SK-N-SH (cell line): ENCODE measurements around the gene PRKG1.

Experiments
- CTCF ChIP-seq: fragments of 200-600 bp; sonication (generic); IDR thresholded peaks from 2 replicates; pipeline ENCODE4 v1.6.1; 2017; ENCODE audit warnings: antibody characterized with exemption, mild to moderate bottlenecking, moderate library complexity
- EP300 ChIP-seq, 2 experiments: IDR thresholded peaks; 2 replicates each; pipeline versions ENCODE4 v1.4.0 to v1.6.1; 2012; ENCODE audit warnings: borderline replicate concordance in 1 of 2, low read depth in 1 of 2, low read length in 1 of 2
- GABPA ChIP-seq: IDR thresholded peaks from 2 replicates; pipeline ENCODE4 v1.4.0; 2012; ENCODE audit warnings: low read depth, mild to moderate bottlenecking
- POLR2AphosphoS5 ChIP-seq: IDR thresholded peaks from 2 replicates; pipeline ENCODE4 v1.6.1; 2012; ENCODE audit warnings: low read depth, low read length
- RAD21 ChIP-seq: IDR thresholded peaks from 2 replicates; pipeline ENCODE4 v1.6.1; 2012; ENCODE audit warnings: mild to moderate bottlenecking, low read length
- REST ChIP-seq: IDR thresholded peaks from 2 replicates; pipeline ENCODE4 v1.6.1; 2012; ENCODE audit warnings: mild to moderate bottlenecking, low read depth, low read length, moderate library complexity
- RFX5 ChIP-seq: IDR thresholded peaks from 2 replicates; pipeline ENCODE4 v1.6.1; 2012; ENCODE audit warnings: mild to moderate bottlenecking, improper control_type of control experiment, low read length
- RXRA ChIP-seq: IDR thresholded peaks from 2 replicates; pipeline ENCODE4 v1.4.0; 2012; ENCODE audit warnings: low read depth, mild to moderate bottlenecking, borderline replicate concordance
- SIN3A ChIP-seq: IDR thresholded peaks from 2 replicates; pipeline ENCODE4 v1.6.1; 2012; ENCODE audit warnings: low read depth, mild to moderate bottlenecking, low read length, moderate library complexity, borderline replicate concordance
- SMC3 ChIP-seq: IDR thresholded peaks from 2 replicates; pipeline ENCODE4 v1.6.1; 2012; ENCODE audit warnings: low read depth, low read length, improper control_type of control experiment
- TAF1 ChIP-seq: IDR thresholded peaks from 2 replicates; pipeline ENCODE4 v1.6.1; 2012; ENCODE audit warnings: low read depth, mild to moderate bottlenecking, low read length, moderate library complexity, borderline replicate concordance
- YY1 ChIP-seq: IDR thresholded peaks from 2 replicates; pipeline ENCODE4 v1.4.0; 2012; ENCODE audit warnings: low read depth, mild to moderate bottlenecking
- TF ChIP-seq, protein P1 (sequence below): fragments of 150-350 bp; IDR thresholded peaks from 2 replicates; pipeline ENCODE4 v1.6.1; 2017; ENCODE audit warnings: antibody characterized with exemption, low read length, low read depth, borderline replicate concordance

DNA sequence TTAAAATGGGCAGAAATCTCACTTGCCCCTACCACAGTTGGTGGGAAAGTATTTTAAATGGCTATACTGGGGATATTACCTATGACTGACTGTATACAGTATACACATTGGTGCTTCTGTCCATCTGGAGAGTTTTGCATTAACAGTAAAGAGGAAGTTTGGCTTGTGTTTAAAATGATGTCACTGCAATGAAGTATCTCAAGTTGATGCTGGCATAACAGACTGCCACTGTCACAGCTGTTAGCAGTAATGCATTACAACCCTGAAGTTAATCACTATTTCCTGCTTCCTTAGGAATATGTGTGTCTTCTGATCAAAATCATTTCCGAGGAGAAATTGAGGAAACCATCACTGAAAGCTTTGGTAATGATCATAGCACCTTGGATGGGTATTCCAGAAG lies 1241.7 kb downstream of the PRKG1 start:
- no peak for TF ChIP-seq CTCF
- TF ChIP-seq REST: no peak
- TF ChIP-seq RAD21: no peak
- TF ChIP-seq SMC3: no peak
- TF ChIP-seq, protein P1, sequence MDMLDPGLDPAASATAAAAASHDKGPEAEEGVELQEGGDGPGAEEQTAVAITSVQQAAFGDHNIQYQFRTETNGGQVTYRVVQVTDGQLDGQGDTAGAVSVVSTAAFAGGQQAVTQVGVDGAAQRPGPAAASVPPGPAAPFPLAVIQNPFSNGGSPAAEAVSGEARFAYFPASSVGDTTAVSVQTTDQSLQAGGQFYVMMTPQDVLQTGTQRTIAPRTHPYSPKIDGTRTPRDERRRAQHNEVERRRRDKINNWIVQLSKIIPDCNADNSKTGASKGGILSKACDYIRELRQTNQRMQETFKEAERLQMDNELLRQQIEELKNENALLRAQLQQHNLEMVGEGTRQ: no peak
- no peak for TF ChIP-seq SIN3A
- TF ChIP-seq POLR2AphosphoS5: 0 out of 2 replicates have a peak, but pooled peaks have one; percentile 25
- TF ChIP-seq GABPA: no peak
- TF ChIP-seq TAF1: no peak
- no peak for TF ChIP-seq YY1
- TF ChIP-seq EP300 (IDR thresholded peaks at IDR 0.05; ENCODE audit: borderline replicate concordance in 1 of 2, low read depth in 1 of 2, low read length in 1 of 2): no peak
- TF ChIP-seq RFX5: no peak
- no peak for TF ChIP-seq RXRA
